Skeletal muscle cell (primary cell): ENCODE measurements around the gene TMEM178A.
"Not testable (repeated sequence)": the region's sequence is repeated elsewhere in the genome, so short reads cannot be mapped to it uniquely, and the experiment has no call there.

ENCODE experiments used
- DNase-seq: peaks from one replicate; pipeline ENCODE4 v3.0.0-alpha.2; 2010; ENCODE audit warnings: low read depth
- H3K4me3 ChIP-seq: 2 replicates; pipeline ENCODE4 v1.5.1; 2011; ENCODE audit warnings: low read depth, mild to moderate bottlenecking, control low read depth, low read length, moderate library complexity

Gene TMEM178A

GRCh38 chr2:39665811-39666490 is at the start of gene TMEM178A:
TMEM178A (plus strand) TSS chr2:39665917; CDS start chr2:39665975, 58 bp downstream.
- no peak for DNase-seq
- H3K4me3 ChIP-seq: peak within 1 kb of the TSS; percentile 40

- no peak overlapping the region for H3K4me3 ChIP-seq
- DNase-seq: no peak
Observed at GRCh38 chr2:39618236-39618635, 47.5 kb upstream of the TMEM178A start.

- H3K4me3 ChIP-seq: no peak overlapping the region
- no peak for DNase-seq
Observed at GRCh38 chr2:39618736-39619135, 47.0 kb upstream of the TMEM178A start.

DNA sequence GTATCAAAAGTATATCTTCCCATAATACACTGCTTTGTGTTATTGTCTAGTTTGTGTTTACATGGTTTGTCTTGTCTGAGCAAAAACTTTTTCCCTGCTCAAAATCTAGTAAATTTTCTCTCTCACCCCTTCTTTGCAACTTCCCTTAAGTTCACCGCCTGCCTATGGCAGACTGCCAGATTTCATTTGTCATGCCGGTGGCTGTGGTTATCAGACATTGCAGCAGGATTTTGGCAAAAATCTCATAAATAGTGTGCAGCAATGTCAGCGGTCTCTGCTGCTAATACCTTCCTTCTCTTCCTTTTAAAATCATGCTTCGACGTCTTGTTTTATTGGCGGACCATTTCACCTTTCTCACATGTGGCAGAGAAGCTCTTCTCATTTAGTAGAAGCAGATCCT is 45.6 kb upstream of the TMEM178A start:
- H3K4me3 ChIP-seq: no peak overlapping the region
- DNase-seq: peak; percentile 77

- DNase-seq: no peak
- no peak overlapping the region for H3K4me3 ChIP-seq
Observed at GRCh38 chr2:39621596-39621995, 44.1 kb upstream of the TMEM178A start.

DNA sequence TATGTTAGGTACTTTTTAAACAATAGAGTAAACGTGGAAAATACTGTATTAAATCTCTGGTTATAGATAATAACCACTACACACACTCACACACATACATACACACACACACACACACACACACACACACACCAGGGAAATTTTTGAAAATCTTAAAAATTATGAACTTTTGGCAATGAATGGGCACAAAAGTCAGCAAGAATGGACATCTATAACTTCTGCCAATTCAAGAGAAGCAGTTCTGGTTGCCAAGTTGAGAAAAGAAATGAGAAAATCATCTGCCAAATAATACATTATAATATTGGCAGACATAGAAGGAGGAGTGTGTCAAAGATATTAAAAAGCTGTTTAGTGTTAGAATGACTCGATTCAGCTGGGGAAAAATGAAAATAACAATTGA is 42.9 kb upstream of the TMEM178A start:
- no peak overlapping the region for H3K4me3 ChIP-seq

GRCh38 chr2:39623917-39624316 is 41.8 kb upstream of the TMEM178A start:
- no peak for DNase-seq

More for the DNA sequence above, 42.9 kb upstream of the TMEM178A start:
- DNase-seq: no peak

DNA sequence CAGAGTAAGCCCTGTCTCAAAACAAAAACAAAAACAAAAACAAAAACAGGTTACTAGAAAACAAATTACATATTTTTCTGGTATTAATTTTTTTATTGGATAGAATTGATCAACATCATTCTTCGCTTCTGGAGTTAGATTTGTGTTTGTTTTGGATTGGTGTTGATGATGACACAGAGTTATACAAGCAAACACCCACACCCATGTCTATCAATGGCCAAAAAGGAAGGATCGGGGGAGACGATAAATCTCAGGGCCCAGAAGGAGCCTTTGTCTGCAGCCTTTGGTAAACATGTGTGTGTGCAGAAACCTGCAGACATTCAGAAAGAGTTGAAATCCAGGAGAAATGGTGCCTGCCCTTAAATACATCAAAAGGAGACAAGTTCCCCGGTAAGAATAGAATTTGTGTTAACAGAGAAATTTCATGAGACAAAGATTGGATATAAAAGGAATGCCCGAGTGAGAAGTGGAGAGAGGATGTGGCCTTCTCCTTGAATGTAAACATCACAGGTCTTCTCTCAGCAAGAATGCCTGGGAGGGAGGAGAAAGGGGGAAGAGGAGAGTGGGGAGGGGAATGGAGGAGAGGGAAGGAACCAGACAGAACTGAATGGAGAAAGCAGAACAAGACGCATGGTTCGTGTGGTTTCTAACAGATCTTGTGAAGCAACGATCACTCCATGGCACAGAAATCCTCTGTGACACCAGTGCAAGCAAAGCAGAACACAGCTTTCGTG is 40.4 kb upstream of the TMEM178A start:
- no peak overlapping the region for H3K4me3 ChIP-seq
- no peak for DNase-seq

More at GRCh38 chr2:39623917-39624316, 41.8 kb upstream of the TMEM178A start:
- no peak overlapping the region for H3K4me3 ChIP-seq

- H3K4me3 ChIP-seq: no peak overlapping the region
Observed at GRCh38 chr2:39625927-39626270, 39.8 kb upstream of the TMEM178A start.

GRCh38 chr2:39628346-39628745 is 37.4 kb upstream of the TMEM178A start:
- DNase-seq, H3K4me3 ChIP-seq: not testable (repeated sequence)

More at GRCh38 chr2:39625927-39626270, 39.8 kb upstream of the TMEM178A start:
- no peak for DNase-seq

DNA sequence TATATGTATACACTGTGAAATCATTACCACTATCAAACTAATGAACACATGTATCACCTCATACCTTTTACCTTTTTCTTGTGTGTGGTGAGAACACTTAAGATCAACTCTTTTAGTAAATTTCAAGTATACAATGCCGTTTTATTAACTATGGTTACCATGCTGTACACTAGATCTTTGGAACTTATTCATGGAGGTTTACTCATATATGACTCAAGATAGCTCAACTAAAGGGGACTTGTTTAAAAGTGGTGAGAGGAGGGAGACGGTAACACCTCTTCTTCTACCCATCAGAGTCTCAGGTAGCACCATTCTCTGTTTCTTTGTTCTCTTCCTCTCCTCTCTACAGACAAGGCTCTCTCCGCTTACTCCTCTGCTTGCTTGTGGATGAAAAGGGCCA is 36.1 kb upstream of the TMEM178A start:
- DNase-seq: no peak
- H3K4me3 ChIP-seq: no peak overlapping the region

- no peak for DNase-seq
- no peak overlapping the region for H3K4me3 ChIP-seq
Observed at GRCh38 chr2:39631256-39631655, 34.5 kb upstream of the TMEM178A start.

- H3K4me3 ChIP-seq: no peak overlapping the region
- DNase-seq: peak; percentile 93
Observed at GRCh38 chr2:39631718-39632117, 34.0 kb upstream of the TMEM178A start.

GRCh38 chr2:39632876-39633275 is 32.8 kb upstream of the TMEM178A start:
- no peak overlapping the region for H3K4me3 ChIP-seq
- DNase-seq: peak; percentile 26

DNA sequence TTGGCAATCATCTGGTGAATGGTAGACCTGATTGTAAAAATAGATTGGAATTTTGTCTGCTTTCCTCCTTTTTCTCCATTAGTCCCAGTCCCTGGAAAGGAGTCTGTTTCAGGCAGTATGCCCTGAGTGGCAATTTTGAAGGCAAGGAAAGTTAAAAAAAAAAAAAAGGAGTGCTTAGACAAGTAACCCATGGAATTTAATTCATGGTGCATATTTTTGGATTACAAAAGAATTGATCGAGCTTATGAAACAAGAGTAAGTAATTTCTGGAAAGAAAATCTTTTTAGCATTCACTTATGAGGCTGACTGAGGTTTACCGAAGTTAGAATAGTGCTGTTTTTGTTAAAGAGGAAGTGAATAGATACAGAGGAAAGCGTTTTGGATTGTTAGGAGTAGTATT is 29.4 kb upstream of the TMEM178A start:
- no peak for DNase-seq
- no peak overlapping the region for H3K4me3 ChIP-seq

- no peak for DNase-seq
- H3K4me3 ChIP-seq: no peak overlapping the region
Observed at GRCh38 chr2:39638581-39638980, 27.1 kb upstream of the TMEM178A start.

DNA sequence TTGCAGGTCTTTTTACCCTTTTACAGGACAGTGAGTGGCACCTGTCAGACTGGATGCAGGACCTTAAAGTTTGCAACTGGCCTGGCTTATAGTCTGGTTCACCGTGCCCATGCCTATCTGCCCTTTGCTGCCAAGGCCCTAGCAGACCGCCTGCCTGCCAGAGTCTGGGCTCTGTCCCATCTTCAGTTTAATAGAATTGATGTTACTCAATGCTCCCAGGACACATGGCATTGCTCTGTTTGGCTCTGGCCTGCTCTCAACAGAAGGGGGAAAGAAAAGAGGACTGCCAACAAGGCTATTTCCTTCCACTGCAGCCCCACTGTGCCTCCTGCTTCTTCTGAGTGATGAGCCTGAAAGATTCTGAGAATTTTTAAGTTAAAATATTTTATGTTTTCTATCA is 25.6 kb upstream of the TMEM178A start:
- DNase-seq: no peak

DNA sequence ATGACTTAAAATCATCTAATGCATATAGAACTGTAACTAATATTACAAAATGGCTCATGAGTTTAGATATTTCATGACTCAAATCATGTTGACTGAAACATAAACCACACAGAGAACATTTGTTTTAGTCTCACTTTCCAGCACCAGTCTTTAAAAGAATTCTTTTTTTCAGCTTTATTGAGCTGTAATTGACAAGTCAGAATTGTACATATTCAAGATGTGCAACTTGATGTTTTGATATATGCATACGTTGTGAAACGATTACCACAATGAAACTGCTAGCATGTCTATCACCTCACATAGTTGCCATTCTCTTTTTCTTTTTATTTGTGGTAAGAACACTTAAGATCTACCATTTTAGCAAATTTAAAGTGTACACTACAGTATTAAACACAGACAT is 25.0 kb upstream of the TMEM178A start:
- no peak for DNase-seq
- H3K4me3 ChIP-seq: no peak overlapping the region

More for the DNA sequence above, 25.6 kb upstream of the TMEM178A start:
- no peak overlapping the region for H3K4me3 ChIP-seq

DNA sequence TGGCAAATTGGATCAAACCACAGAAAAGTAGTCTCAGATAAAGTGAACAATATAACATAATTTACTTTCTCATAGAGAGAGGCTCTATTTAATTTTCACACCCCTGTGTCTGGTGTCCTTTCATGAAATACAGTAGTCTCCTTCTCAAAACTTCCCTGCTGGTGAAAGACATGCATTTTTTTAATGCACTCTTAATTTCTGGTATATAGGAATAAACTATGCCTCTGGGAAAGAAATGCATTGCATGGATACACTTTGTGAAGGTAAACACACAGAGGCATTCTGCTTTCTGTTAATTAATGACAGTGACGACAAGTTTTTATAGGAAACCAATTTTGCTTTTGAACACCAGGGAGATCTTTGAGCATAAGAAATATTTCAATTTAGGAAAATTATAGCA is 24.1 kb upstream of the TMEM178A start:
- no peak for DNase-seq
- no peak overlapping the region for H3K4me3 ChIP-seq

- H3K4me3 ChIP-seq: no peak overlapping the region
- peak; percentile 64 for DNase-seq
Observed at GRCh38 chr2:39642051-39642718, 23.5 kb upstream of the TMEM178A start.
